ENCODE measurements around the gene RLF. TPM values are rescaled to one million over a fixed set of nuclear protein-coding genes. Genes with fewer than 3 reads are reported as not detected.

RLF gene
- total RNA-seq, 1 experiment from 2014 or later: 12.1 TPM

- DNase-seq (ENCODE audit: low spot score): no peak
Measured at GRCh38 chr1:40273547-40274166, 112.5 kb downstream of the RLF start.

- no peak for DNase-seq (ENCODE audit: low spot score)
Measured at GRCh38 chr1:40274331-40274730, 113.1 kb downstream of the RLF start.

GRCh38 chr1:40276122-40276521 lies 114.9 kb downstream of the RLF start:
- DNase-seq (ENCODE audit: low spot score): no peak

- no peak for DNase-seq (ENCODE audit: low spot score)
Measured at GRCh38 chr1:40281853-40282252, 120.7 kb downstream of the RLF start.

Other genes with a start within 250 kb of the RLF start
- 1.8 and 3.0 TPM in 2 replicates for gene MFSD2A, start 206.2 kb upstream of the RLF start, total RNA-seq (2014; rRNA removed; shearing (Covaris generic))
- 386 and 407 TPM in 2 replicates for gene CAP1, start 120.7 kb upstream of the RLF start, total RNA-seq (2014; rRNA removed; shearing (Covaris generic))
- 78.7 and 88.3 TPM in 2 replicates for gene PPT1, start 64.1 kb upstream of the RLF start, total RNA-seq (2014; rRNA removed; shearing (Covaris generic))
- gene TMCO2, start 86.5 kb downstream of the RLF start, total RNA-seq (2014; rRNA removed; shearing (Covaris generic)): not detected in 2 replicates
- gene ZMPSTE24, start 96.8 kb downstream of the RLF start, total RNA-seq (2014; rRNA removed; shearing (Covaris generic)): 86.7 and 131 TPM in 2 replicates
- gene COL9A2, start 155.9 kb downstream of the RLF start, total RNA-seq (2014; rRNA removed; shearing (Covaris generic)): 0.67 and 0.90 TPM in 2 replicates
- 10.3 and 11.9 TPM in 2 replicates for gene SMAP2, start 212.3 kb downstream of the RLF start, total RNA-seq (2014; rRNA removed; shearing (Covaris generic))